Endodermal cell (in vitro differentiated cells): ENCODE data around the gene KIAA1671. TPM values are rescaled to one million over a fixed set of nuclear protein-coding genes. Genes with fewer than 3 reads are reported as not detected.

ENCODE experiments used
- DNase-seq: peaks from one replicate; pipeline ENCODE4 v3.0.0-alpha.2; 2017
- H3K27ac ChIP-seq: 2 replicates; pipeline ENCODE4 v1.5.1; 2013; ENCODE audit warnings: mild to moderate bottlenecking, low read depth, low read length, moderate library complexity
- H3K27me3 ChIP-seq: 2 replicates; pipeline ENCODE4 v1.6.1; 2013; ENCODE audit warnings: mild to moderate bottlenecking, low read length, moderate library complexity; ENCODE audit not compliant: insufficient read depth, control insufficient read depth, poor library complexity, severe bottlenecking
- H3K36me3 ChIP-seq: 2 replicates; pipeline ENCODE4 v1.7.0; 2013; ENCODE audit warnings: mild to moderate bottlenecking, low read length, moderate library complexity; ENCODE audit not compliant: control insufficient read depth, insufficient read depth
- H3K4me1 ChIP-seq: one replicate; pipeline ENCODE4 v1.7.0; 2013; ENCODE audit warnings: low read length; ENCODE audit not compliant: control insufficient read depth, insufficient read depth
- H3K4me3 ChIP-seq: 2 replicates; pipeline ENCODE4 v1.5.1; 2013; ENCODE audit warnings: mild to moderate bottlenecking, low read length, moderate library complexity
- H3K9ac ChIP-seq: 2 replicates; pipeline ENCODE4 v1.6.1; 2013; ENCODE audit warnings: mild to moderate bottlenecking, low read length, moderate library complexity; ENCODE audit not compliant: poor library complexity, severe bottlenecking; ENCODE audit errors: extremely low read depth
- H3K9me3 ChIP-seq: 2 replicates; pipeline ENCODE4 v1.6.1; 2013; ENCODE audit warnings: mild to moderate bottlenecking, low read length, moderate library complexity; ENCODE audit not compliant: control insufficient read depth
- H3K27ac Mint-ChIP-seq: 2 replicates; pipeline ENCODE4 v1.8.0; 2020; ENCODE audit warnings: mixed read lengths
- H3K27me3 Mint-ChIP-seq: 2 replicates; pipeline ENCODE4 v1.8.0; 2021; ENCODE audit warnings: mild to moderate bottlenecking, mixed read lengths; ENCODE audit not compliant: insufficient read depth
- H3K36me3 Mint-ChIP-seq: 2 replicates; pipeline ENCODE4 v1.8.0; 2020; ENCODE audit warnings: low read depth, mixed read lengths
- H3K4me1 Mint-ChIP-seq: 2 replicates; pipeline ENCODE4 v1.8.0; 2020; ENCODE audit warnings: mixed read lengths
- H3K4me3 Mint-ChIP-seq: 2 replicates; pipeline ENCODE4 v1.8.0; 2020; ENCODE audit warnings: mild to moderate bottlenecking, moderate library complexity, mixed read lengths
- H3K9me3 Mint-ChIP-seq: 2 replicates; pipeline ENCODE4 v1.8.0; 2020; ENCODE audit warnings: mild to moderate bottlenecking, mixed read lengths
- WGBS, 2 experiments: methylation state at CpG; one replicate each; pipeline versions ENCODE4 v1.1.5 to v1.1.7; 2013; ENCODE audit warnings: missing lambda C conversion rate in 2 of 2, mixed read lengths in 1 of 2; ENCODE audit not compliant: insufficient coverage in 1 of 2, insufficient read length in 1 of 2; 5-methylcytosine and 5-hydroxymethylcytosine counted together
- total RNA-seq, 2 donors: library from RNA; stranded (reverse); fragmentation: NEBNext Ultra II Directional in 1 of 2; extraction: Animal tissue kit (Norgen Biotek cat#: 25700) in 1 of 2; gene quantifications; 2 replicates in 1 of 2; 3 replicates in 1 of 2; pipeline ENCODE4 v1.2.1, GENCODE V29; 2021
- TF ChIP-seq, protein P1 (sequence below): fragments of 200-600 bp; sonication (generic); conservative IDR thresholded peaks from 2 replicates; pipeline ENCODE4 v1.5.0; 2021; ENCODE audit warnings: antibody characterized with exemption, mild to moderate bottlenecking

Gene KIAA1671
- total RNA-seq, 2 donors from 2014 or later = 38.8 to 43.7 TPM

DNA sequence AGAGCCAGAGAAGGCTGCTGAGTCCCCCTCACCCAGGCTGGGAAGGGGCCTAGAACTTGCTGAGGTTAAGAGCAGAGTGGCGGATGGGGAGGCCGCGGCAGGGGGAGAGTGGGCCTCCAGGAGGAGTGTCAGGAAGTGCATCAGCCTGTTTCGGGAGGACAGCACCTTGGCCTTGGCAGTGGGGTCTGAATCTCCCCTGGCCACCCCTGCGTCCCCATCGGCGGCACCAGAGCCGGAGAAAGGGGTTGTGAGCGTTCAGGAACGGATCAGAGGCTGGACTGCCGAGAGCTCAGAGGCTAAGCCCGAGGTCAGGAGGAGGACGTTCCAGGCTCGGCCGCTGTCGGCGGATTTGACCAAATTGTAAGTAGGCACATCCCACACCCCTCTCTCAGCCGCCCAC lies 76.7 kb downstream of the KIAA1671 start:
- no peaks in the 10 kb centered on the region for H3K27me3 ChIP-seq
- DNase-seq = no peak
- Mint-ChIP-seq H3K27ac (no peak overlapping the region), H3K36me3 (peaks cover 29% of the 10 kb centered on the region), H3K9me3 (no peaks in the 10 kb centered on the region), H3K4me3 (no peak overlapping the region), H3K27me3 (no peaks in the 10 kb centered on the region), H3K4me1 (peaks cover 25% of the 10 kb centered on the region)
- H3K27ac ChIP-seq = no peak overlapping the region
- 93 to 99% methylated on average over 12 to 18 of the region's 18 CpGs for WGBS, 2 experiments
- H3K9me3 ChIP-seq = no peaks in the 10 kb centered on the region
- no peaks in the 10 kb centered on the region for H3K4me1 ChIP-seq
- no peak overlapping the region for H3K4me3 ChIP-seq
- peaks cover 23% of the 10 kb centered on the region for H3K36me3 ChIP-seq
- no peak overlapping the region for H3K9ac ChIP-seq
- TF ChIP-seq, protein P1, sequence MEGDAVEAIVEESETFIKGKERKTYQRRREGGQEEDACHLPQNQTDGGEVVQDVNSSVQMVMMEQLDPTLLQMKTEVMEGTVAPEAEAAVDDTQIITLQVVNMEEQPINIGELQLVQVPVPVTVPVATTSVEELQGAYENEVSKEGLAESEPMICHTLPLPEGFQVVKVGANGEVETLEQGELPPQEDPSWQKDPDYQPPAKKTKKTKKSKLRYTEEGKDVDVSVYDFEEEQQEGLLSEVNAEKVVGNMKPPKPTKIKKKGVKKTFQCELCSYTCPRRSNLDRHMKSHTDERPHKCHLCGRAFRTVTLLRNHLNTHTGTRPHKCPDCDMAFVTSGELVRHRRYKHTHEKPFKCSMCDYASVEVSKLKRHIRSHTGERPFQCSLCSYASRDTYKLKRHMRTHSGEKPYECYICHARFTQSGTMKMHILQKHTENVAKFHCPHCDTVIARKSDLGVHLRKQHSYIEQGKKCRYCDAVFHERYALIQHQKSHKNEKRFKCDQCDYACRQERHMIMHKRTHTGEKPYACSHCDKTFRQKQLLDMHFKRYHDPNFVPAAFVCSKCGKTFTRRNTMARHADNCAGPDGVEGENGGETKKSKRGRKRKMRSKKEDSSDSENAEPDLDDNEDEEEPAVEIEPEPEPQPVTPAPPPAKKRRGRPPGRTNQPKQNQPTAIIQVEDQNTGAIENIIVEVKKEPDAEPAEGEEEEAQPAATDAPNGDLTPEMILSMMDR = no peak

DNA sequence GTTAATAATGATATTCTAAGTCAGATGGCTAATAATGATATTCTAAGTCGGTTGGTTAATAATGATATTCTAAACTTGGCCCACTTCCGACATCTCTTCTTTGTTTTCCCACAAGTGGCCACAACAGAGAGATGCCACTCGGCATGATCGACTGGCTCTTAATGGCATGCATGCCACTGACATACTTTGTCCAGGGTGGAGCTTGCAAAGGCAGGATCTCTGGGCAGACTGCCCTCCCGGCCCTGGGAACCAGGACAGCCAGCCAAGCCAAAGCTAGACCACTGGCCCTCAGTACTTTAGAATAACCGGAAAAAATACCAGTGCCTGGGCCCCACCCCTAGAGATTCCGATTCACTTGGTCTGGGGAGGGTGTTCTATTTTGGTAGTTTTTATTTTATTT lies 78.1 kb downstream of the KIAA1671 start:
- H3K9me3 Mint-ChIP-seq = no peaks in the 10 kb centered on the region
- WGBS, 2 experiments = 80 to 95% methylated on average over 2 to 7 of the region's 7 CpGs

GRCh38 chr22:25032066-25032465 lies 79.5 kb downstream of the KIAA1671 start:
- Mint-ChIP-seq H3K4me1 (peaks cover 20% of the 10 kb centered on the region), H3K36me3 (peaks cover 40% of the 10 kb centered on the region), H3K27ac (peak overlapping the region; percentile 28), H3K27me3 (no peaks in the 10 kb centered on the region), H3K9me3 (no peaks in the 10 kb centered on the region), H3K4me3 (no peak overlapping the region)
- Histone ChIP-seq H3K36me3 (peaks cover 23% of the 10 kb centered on the region), H3K27ac (no peak overlapping the region), H3K9me3 (no peaks in the 10 kb centered on the region), H3K27me3 (no peaks in the 10 kb centered on the region), H3K4me3 (no peak overlapping the region), H3K9ac (no peak overlapping the region), H3K4me1 (no peaks in the 10 kb centered on the region)
- TF ChIP-seq, protein P1 = no peak
- DNase-seq = no peak
- WGBS, 2 experiments = 50% methylated on average over 2 of the region's 2 CpGs; no CpG with 5 or more reads in 1 of the 2 experiments

More for the DNA sequence above, 78.1 kb downstream of the KIAA1671 start:
- Histone ChIP-seq H3K27ac (no peak overlapping the region), H3K9me3 (no peaks in the 10 kb centered on the region), H3K36me3 (peaks cover 23% of the 10 kb centered on the region), H3K4me1 (no peaks in the 10 kb centered on the region), H3K27me3 (no peaks in the 10 kb centered on the region), H3K9ac (no peak overlapping the region), H3K4me3 (no peak overlapping the region)
- DNase-seq = no peak
- H3K4me1 Mint-ChIP-seq = peaks cover 25% of the 10 kb centered on the region
- peaks cover 38% of the 10 kb centered on the region for H3K36me3 Mint-ChIP-seq
- no peaks in the 10 kb centered on the region for H3K27me3 Mint-ChIP-seq
- H3K4me3 Mint-ChIP-seq = no peak overlapping the region
- no peak overlapping the region for H3K27ac Mint-ChIP-seq
- TF ChIP-seq, protein P1 = no peak
